Retinal pigment epithelial cell (primary cell): ENCODE data around the gene ACAP3.

Source experiments
- DNase-seq: peaks from one replicate; pipeline ENCODE4 v3.0.0-alpha.2; 2010; ENCODE audit warnings: low read depth
- H3K4me3 ChIP-seq: 2 replicates; pipeline ENCODE4 v1.5.1; 2011; ENCODE audit warnings: mild to moderate bottlenecking, low read length, control low read depth, moderate library complexity
- TF ChIP-seq, protein P1 (sequence below): conservative IDR thresholded peaks from 2 replicates; pipeline ENCODE4 v1.5.1; 2011; ENCODE audit warnings: low read depth, low read length, control low read depth, inconsistent platforms

ACAP3 gene

DNA sequence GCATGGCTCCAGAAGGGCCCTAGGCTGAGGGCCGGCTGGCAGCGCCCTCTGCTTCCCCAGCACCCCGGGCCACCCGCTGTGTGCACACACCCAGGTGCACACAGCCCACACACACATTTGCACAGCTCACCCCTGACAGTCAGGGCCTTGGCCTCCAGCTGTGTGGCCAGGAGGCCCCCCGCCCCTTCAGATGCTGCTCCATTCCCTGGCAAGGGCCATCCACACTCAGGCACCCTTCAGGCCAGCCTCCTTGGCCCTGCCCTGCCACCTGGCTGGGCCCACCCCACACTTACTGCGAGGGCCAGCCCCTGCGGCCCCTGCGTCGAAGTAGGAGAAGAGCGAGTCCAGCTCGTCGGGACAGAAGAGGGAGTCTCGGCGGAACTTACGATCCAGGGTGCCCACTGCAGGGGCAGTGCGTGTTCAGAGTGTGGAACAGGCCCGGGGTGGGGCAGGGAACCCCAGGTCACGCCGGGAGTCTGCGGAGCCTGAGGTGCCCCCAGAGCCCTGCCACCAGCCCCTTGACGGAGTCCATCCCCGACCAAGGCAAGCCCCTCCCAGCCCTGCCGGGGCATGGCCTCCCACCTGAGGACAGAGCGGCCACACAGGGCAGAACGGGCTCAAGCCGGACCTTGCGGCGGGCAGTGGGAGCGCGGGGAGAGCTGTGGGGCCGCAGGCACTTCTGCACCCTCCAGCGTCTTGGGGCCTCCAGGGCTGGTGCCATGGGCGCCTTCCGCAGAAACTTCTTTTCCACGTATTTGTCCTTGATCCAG is 12.4 kb downstream of the ACAP3 start:
- H3K4me3 ChIP-seq = no peak overlapping the region
- DNase-seq = no peak
- TF ChIP-seq, protein P1, sequence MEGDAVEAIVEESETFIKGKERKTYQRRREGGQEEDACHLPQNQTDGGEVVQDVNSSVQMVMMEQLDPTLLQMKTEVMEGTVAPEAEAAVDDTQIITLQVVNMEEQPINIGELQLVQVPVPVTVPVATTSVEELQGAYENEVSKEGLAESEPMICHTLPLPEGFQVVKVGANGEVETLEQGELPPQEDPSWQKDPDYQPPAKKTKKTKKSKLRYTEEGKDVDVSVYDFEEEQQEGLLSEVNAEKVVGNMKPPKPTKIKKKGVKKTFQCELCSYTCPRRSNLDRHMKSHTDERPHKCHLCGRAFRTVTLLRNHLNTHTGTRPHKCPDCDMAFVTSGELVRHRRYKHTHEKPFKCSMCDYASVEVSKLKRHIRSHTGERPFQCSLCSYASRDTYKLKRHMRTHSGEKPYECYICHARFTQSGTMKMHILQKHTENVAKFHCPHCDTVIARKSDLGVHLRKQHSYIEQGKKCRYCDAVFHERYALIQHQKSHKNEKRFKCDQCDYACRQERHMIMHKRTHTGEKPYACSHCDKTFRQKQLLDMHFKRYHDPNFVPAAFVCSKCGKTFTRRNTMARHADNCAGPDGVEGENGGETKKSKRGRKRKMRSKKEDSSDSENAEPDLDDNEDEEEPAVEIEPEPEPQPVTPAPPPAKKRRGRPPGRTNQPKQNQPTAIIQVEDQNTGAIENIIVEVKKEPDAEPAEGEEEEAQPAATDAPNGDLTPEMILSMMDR = no peak

DNA sequence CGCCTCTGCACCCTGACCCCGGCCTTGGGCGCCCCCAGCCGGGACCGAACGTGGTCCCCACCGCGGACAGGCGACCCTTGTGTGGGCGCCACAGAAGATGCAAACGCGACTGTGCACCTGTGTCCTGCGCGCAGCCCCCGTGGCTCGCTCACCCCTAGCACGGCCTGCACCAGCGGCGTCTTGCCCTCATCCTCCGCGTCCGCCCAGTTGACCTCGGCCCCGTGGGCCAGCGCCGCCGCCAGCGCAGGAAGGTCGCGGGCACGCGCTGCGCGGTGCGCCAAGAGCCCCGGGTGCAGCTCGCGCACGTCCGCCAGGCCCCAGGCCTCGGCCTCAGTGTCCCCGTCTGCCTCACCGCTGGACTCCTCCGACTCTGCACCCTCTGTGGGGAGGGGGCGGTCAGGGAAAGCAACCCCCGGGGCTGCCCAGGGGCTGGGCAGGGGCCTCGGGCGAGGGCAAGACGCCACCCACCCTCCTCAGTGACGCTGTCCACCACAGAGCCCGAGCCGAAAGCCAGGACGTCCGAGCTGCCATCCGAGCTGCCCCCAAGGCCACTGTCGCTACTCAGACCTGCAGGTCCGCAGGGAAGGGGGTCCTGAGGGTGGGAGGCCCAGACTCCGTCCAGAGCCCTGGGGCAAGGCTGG is 13.4 kb downstream of the ACAP3 start:
- no peak overlapping the region for H3K4me3 ChIP-seq
- TF ChIP-seq, protein P1 = no peak
- DNase-seq = no peak

DNA sequence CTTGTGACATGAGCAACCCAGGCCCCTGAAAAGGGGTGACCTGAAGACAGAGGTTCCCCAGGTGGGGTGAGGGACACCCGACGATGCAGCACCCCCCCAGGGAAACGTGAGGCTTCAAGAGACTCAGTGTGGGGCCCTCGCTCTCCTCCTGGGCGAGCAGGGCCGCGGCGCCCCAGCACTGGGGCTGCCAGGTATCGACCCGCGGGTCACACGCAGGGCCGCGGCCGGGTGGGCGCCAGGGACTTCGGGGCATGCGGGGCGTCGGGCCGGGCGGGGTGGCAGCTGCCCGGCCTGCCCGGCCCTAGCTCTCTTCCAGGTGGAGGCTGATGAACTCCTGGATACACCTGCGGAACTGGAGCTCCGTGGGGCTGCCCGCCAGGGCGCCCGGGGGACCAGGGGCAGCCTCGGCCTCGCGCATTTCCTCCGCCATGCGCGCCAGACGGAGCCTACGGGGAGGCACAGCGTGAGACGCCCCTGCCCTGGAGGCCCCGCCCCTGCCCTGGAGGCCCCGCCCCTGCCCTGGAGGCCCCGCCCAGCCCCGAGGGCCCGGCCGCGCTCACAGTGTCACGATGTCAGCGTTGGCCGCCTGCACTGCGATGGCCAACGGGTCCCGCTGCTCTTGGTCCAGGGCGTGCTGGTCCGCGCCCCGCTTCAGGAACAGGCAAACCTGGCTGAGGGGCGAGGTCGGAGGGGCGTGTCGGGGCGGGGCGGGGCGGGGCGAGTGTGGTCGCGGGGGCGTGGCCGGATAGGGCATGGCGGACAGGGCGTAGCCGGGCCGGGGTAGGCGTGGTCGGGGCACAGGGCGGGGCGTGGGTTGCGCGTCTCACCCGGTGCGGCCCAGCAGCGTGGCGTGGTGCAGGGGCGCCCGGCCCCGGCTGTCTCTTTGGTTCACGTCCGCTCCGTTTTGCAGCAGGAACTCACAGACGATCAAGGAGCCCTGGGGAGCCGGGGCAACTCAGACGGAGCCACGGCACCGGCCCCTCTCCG is 14.2 kb downstream of the ACAP3 start:
- H3K4me3 ChIP-seq = no peak overlapping the region
- TF ChIP-seq, protein P1 = no peak
- no peak for DNase-seq

DNA sequence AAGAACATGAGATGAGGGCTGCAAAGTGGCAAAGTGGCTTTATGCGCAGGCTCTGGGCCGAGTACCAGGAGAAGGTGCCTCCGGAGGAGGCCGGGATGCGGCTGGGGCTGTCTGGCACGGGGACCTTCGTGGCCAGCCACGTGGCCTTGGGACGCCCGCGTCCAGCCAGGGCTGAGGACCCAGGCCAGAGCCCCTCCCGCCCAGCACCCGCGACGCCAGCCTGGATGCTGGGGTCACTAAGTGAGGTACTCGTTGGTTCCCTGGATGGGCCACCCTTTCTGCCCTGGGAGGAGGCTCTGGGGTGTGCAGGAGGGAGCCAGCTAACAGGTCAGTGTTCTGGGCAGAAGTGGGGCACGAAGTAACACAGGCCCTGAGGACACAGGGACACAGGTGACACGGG is 14.9 kb downstream of the ACAP3 start:
- TF ChIP-seq, protein P1 = no peak

DNA sequence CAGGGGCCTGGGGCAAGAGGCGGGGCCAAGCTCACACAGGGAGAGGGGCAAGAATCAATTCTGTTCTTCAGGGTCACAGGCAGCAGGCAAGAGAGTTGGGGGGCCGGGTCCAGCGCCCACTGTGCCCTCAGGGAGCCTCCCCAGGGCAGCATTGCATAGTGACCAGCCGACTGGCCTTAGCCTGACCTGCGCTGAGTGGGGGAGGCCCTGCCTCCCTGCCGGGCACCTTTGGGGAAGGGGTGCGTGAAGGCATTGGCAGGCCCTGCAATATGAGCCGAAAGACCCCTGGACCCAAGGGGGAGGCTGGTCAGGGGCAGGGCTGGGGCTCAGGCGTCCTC is 15.3 kb downstream of the ACAP3 start:
- H3K4me3 ChIP-seq = no peak overlapping the region
- TF ChIP-seq, protein P1 = no peak
- no peak for DNase-seq

More for the DNA sequence above, 14.9 kb downstream of the ACAP3 start:
- no peak for DNase-seq
- no peak overlapping the region for H3K4me3 ChIP-seq

DNA sequence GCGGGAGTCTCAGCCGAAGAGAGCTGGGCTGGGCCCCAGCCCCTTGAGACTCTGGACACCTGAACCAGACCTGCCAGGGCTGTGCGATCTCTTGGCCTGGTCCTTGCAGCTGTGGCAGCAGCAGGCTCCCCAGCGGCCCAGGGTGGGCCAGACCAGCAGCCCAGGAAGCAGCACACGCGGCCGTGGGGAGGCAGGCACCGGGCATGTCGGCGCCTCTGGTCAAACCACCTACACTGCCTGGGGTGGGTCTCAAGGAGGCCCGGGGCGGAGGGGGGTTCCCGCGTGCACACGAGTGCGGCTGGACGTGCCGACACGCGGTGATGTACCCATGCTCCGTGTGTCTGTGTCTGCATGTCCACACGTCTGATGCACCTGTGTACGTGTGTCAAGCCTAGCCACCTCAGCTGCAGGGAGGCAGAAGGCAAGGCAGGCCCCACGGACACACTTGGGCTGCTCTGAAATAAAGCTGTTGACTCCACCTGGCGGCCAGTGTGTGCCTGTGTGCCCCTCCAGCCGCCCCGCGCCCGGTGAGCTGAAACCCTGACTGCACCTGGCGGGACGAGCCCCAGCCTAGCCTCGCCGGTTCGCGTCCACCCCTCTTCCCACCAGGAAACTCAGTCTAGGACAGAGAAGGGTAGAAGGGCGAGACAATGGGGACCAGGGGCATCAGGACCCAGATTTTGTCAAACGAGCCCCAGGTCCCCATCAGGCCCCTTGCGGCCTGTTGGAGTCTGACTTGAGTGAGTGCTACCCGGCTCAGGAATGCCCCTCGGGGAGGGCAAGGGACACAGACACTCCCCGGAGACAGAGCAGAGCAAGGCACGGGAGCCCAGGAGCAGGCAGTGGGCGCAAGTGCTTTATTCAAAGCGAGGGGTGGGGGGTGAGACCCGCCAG is 15.9 kb downstream of the ACAP3 start:
- TF ChIP-seq, protein P1 = peak; percentile 72

More for the DNA sequence above, 15.9 kb downstream of the ACAP3 start:
- no peak for DNase-seq
- no peak overlapping the region for H3K4me3 ChIP-seq
